HTR-8/SVneo (cell line): ENCODE data around the gene SLC5A10.
A peak's percentile ranks its signal among the peaks of the same experiment; 100 is the strongest.

Source experiments
- DNase-seq: peaks from one replicate; pipeline ENCODE4 v3.0.0; 2011; ENCODE audit warnings: low spot score, mixed read lengths; ENCODE audit not compliant: insufficient read length
- FAIRE-seq: peaks from 2 replicates; lab custom pipeline; 2011; peaks lifted over from hg19 to GRCh38; lab: Jason Lieb, UNC

Gene SLC5A10

DNA sequence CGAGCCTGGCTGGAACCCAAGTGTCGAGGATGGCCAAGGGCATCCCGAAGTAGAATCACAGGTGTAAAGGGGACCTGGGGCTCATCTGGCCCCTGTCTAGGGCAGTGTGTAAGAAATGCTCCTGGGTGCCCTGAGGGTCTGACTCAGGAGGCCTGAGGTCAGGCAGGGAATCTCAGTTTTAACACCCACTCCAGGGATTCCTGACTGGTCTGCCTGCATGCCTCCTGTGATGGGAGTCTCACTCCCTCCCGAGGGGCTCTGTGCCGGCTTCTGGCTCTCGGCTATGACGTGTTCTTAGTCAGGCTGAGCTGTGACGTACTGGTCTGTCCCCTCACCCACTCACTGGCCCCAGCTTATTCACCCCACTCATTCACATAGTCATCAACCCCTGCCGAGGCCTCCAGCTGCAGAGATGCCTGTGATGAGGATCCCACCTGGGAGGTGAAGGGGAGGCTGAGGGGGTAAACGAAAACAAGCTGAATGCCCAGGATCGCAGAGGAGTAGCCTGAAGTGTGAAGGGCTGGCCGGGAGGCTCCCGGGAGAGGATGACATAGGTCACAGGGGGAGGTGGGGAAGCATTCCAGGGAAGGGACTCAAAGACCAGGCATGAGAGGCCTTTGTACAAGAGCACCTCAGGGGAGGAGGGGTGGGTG, 28.8 kb downstream of the SLC5A10 start:
- peak; percentile 92 for FAIRE-seq

DNA sequence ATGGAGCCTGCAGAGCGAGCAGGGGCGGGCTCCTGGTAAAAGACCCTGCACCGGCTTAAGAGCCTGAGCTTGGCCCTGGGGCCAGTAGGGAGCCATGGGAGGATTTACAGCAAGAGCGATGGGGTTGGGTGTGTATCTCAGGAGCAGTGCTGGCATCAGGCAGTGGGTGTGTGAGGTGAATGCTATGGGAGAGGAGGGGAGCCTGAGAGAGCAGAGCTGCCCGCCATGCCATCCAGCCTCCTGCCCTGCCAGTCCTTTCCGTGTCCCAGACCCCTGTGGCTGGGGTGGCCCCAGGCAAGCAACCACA, 29.3 kb downstream of the SLC5A10 start:
- DNase-seq (no peak), FAIRE-seq (peak; percentile 49)

More for the DNA sequence above, 28.8 kb downstream of the SLC5A10 start:
- DNase-seq: no peak

DNA sequence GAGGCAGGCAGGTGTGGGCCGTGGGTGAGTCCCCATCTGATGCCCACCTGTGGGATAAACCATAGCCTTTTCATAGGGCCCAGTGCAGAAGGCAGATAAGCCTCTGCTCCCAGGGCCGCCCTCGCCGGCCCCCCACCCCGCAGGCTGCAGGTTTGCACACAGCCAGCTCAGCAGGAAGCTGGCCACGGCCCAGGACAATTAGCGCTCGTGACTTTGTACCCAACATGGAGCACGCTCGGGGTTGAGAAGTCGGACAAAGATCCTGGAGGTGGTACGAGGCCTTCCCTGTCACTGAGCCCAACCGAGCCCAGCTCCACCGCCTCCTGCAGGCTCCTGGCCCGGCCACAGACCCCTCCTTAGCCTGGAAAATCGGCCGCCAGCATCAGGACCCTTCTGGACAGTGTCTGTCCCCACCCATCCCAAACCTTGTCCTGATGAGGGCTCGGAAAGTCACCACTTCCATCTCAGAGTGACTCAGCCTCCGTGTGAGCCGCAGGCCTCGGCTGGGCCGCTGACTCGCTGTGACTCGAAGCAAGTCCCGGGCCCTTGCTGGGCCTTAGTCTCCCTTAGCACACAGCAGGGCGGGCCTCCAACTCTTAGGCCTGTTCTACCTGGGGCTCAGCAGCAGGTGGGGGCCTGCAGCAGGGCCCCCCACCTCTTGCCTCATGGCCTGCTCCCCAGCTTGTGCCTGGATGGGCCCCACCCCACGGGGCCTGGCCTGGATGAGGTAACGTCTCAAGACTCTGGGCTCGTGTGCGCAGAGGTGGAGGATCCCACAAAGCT, 29.9 kb downstream of the SLC5A10 start:
- FAIRE-seq (peak; percentile 97), DNase-seq (peak; percentile 85)

DNA sequence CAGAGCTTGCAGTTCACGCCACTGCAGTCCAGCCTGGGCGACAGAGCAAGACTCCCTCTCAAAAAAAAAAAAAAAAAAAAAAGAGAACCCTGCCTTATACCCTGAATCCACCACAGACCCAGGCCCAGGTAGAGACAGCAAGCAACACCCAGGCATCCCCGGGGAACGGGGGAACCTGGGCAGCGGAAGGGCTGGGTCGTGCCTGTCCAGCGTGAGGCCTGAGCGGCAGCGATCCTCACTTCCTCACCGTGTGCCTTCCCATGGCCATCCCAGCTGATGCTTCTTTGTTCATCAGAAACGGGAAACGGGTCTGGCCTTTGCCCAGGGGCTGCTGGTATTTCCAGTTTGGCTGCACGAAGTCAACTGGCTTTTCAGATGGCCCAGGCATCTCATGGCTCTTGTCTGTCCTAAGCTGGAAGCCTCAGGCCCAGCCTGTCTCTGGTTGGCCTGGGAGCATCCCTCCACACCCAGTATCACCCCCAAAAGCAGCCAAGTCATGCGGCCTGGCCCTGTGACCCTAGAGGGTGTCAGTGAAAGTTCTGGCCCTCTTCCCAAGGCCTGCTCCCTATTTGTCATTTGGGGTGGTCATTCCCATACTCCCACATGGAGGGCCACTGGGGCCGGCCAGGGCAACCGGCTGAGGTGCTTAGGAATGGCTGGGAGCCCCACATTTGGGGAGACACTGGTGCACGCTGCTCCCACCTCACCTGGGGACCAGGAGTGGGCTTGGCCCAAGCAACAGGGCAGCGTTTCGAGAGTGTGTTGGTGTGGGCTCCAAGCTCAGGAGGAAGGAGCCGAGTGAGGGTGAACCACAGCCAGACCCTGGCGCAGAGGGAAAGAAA, 32.5 kb downstream of the SLC5A10 start:
- DNase-seq (no peak), FAIRE-seq (no peak)

DNA sequence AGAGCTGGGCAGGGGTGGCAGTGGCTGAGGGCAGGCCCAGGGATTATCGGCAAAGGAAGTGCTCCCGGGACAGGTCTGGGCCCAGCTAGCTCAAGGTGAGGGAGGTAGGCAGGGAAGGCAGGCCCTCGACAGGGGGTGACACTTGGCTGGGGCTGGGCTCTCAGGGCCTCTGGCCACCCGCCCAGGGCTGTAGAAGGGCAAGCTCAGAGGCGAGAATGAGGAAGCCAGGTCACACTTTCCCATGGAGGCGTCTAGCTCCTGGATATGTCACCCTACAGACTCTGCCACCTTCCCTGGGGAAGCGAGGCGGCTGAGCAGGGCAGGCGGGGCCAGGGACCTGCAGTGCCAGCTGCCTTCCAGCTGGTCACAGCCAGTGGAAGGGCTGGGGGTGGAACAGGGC, 33.5 kb downstream of the SLC5A10 start:
- DNase-seq (no peak), FAIRE-seq (no peak)

DNA sequence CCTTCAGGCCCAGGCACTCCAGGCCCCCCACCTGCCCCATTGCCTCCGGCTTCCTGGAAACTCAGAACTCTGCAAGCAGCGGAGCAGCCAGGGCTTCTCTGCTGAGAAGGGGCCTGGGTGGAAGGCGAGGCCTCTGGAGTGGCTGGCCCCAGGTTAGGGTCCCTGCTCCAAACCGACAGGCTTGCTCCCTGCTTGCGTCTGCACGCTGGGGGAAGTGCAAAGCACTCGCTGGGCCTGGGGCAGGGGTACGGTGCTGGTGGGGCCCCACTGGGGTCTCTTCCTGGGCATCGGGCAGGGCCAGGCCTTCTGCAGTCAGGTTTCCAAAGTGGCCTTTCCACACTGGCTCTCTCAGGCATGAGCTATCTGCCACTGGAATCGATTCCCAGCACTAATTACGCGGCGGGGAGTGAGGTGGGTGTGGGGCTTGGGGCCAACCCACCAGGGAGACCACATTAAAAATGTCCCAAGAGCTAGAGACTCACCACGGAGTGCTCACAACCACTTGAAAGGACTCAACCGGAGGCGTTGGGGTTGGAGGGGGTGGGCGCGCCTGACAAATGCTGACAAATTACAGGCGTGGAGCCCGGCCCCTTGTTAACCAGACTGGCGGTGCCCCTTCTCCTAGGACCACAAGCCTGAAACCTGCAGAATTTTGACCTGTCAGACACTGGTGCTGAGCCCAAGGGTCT, 34.7 kb downstream of the SLC5A10 start:
- DNase-seq: no peak
- FAIRE-seq: no peak

DNA sequence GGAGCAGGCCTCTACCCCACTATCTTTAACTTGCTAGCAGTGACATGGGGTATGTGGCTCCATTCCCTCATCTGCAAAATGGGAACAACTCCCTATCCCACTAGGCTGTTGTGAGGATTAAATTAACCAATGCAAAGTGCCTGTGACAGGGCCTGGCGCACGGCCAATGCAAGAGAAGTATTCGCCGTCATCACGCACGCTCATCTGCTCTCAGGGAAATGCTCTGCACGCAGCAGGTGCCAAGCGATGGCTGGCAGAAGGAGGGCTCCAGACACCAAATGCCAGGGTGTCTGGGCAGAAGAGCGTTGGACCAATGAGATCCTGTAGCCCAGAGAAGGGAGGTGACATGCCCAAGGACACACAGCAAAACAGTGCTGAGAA, 35.3 kb downstream of the SLC5A10 start:
- FAIRE-seq (no peak), DNase-seq (no peak)

DNA sequence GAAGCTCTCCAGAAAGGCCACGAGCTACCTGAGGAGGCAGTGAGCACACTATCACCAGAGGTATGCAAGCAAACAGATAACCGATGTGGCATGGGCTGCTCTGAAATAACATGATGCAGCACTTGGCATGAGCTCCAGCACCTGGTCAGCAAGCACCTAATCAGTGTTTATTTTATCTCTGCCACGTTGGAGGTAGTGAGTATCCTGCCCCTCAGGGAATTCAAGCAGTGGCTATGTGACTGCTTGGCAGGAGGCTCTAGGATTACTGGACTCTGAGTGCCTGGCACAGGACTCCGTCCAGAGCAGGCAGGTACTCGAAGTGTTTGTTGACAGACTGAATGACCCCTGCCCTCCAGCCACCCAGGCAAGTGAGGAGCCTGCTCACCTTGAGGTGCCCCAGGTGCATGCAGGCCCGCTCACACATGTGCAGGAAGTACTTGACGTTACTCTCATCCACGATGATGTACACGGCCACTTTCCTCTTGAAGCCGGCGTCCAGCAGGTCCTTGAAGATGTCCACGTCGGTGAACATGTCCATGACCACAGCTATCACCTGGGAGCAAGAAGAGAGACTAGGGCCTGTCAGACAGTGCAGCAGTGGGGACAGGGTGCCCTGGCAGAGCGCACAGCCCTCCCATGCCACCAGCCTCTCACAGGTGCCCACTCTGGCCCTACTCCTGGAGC, 36.0 kb downstream of the SLC5A10 start:
- FAIRE-seq (peak; percentile 65), DNase-seq (no peak)

DNA sequence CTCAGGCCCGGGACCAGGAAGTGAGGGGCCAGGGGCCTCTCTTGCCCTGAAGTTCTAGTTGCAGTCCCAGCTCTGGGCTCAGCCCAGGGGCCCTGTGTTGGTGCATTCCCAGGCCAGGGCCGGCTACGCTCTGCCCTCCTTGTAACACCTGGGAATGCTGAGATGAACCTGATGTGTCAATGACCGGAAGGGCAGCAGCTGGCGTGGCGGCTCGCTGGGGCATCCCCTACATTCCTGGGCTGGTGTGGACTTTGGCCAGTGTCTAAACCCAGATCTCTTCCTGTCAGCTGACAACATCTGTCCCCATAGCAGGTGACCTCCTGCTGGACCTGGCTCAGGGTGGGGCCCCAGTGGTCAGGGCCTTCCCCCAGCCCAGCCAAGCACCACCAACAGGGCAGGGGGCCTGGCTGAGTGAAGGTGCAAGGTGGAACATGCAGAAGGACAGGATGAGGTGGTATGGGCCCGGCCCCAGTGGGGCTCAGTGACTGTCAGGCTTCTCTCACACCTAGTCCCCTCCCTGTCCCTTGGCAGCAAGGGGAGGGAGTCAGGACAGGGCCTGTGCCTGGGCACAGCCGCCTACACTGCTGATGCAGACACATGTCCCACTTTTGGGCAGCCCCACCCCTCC, 36.7 kb downstream of the SLC5A10 start:
- FAIRE-seq: no peak
- no peak for DNase-seq

DNA sequence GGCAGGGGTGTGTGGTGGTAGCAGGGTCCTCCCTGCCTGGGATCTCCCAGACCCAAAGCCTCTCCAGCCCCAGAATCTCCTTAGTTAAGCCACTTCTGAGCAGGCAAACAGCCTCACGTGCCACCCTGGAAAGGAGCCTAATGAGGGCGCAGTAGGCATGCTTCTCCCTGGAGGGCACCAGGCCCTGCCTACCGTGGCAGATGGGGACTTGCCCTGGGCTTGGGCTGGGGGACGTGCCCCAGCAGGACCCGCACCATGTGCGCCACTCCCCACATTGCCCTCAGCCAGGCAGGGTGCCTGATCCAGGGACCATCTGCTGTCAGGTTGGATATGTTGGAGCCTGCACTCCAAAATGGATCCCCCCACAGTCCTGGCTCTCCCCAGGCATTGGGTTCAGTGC, 38.4 kb downstream of the SLC5A10 start:
- no peak for FAIRE-seq
- no peak for DNase-seq

DNA sequence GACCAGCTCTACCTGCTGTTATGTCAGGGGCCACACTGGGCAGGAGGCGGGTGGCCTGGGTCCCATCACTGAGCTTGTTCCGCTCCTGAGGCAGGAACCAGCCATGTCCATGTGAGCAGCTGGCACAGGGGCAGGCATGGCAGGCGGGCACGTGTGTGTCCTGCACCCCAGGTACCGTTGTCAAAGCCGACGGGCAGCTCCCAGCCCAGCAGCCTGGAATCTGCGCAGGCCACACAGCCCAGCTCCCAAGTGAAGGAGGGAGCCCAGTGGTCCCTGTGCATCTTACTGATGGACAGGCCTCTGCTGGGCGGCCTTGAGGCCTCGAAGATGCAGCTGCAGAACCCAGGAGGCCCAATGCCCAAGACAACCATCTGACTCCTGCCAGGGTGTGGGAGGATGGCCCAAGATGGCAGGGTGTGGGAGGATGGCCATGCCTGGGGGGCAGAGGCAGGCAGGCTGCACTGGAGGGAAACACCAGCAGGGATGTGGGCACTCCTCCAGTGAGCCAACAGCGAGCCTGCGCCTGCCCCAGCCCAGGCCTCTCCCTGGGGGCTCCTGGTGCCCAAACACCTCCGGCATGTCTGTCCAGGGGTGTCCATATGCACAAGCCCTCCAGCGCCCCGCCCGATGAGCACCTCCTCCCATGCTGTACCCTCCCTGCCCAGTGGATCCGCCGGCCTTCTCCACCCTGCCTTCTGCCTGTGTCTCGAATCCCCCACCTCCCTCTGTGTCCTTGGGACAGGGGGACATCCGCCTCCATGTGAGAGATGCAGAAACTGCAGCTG, 39.8 kb downstream of the SLC5A10 start:
- DNase-seq (no peak), FAIRE-seq (peak; percentile 26)

DNA sequence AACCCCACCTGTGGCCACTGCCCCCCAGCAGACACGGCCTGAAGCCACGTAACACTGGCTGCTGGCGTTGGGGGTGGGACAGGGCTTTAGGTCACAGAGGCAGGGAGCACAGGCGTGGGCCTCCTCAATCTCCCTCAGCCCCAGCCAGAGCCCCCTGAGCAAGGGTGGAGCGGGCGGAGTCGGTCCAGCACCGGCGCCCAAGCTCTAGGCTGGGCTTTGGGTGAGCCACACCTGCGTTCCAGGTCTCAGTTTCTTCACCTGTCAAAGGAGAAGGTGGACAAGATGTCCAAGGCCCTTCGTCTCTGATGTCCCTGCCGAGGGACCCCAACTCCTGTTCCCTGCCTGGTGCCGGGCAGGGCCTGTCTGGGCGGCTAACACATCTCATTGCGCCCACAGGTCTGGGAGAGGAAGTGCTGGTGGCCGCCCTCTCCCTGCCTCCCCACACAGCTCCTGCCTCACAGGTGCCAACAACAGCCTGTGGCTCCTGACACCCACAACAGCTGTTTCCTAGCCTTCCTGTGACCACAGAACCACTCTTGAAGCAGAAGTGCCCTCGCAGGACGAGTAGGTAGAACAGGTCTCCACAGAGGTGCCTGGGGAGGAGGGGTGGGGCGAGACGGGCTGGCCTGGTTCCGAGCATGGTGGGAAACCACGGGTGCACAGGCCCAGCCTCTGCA, 40.6 kb downstream of the SLC5A10 start:
- DNase-seq (no peak), FAIRE-seq (no peak)

DNA sequence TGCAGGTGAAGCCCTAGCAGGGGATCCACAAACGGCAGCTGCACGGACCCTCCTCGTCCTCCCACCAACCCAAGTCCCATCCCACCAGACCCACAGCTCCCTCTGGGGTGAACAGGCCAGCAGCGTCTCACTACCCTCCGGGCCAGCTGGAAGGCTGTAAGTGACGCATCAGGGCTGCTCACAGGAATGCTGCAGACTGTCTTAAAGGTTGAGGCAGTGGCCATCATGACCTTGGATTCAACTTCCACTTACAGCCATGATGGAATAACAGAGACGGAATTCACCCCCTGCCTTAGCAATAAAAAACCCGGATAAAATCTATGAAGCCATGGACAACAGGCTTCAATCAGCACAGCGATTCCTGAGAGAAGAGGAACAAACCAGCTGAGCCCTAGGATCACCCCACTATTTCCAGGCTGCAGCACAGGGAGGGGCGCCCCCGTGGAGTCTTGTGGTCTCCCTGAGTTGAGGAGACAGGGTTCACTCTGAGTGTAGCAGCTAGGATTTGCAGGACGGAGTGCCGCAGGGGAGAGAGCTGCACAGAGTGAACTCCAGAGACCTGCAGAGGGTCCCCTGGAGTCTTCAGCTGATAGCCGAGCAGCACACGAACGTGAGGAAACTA, 42.1 kb downstream of the SLC5A10 start:
- no peak for DNase-seq
- FAIRE-seq: peak; percentile 88

DNA sequence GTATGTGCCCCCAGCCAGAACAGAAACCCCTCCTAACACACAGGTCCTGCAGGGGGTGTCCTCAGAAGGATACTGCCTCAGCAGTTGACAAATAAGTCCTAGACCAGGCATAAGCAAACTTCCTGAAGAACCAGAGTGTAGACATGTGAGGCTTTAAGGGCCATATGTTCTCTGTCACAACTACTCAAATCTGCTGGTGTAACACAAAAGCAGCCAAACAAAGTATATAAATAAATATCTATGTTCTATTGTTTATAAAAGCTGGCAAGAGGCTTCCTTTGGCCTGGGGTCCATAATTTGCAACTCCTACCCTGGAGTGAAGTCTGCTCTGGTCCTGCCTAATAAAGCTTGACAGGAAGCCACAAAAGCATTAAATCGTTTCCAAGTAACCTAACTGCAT, 42.7 kb downstream of the SLC5A10 start:
- no peak for DNase-seq
- no peak for FAIRE-seq

DNA sequence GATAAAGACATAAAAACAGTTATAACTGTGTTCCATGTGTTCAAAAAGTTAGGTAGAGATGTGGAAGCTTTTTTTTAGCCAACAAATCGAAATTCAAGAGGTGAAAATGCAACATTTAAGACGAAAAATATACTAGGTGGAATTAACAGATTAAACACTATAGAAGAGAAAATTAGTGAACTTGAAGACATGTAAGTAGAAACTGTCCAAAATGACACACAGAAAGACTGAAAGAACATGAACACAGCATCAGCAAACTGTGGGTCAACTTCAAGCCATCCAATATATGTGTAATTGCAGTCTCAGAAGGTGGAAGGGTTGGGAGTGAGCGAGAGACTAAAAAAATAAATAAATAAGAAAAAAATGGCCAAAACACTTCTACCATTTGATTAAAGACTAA, 43.3 kb downstream of the SLC5A10 start:
- DNase-seq (no peak), FAIRE-seq (no peak)

DNA sequence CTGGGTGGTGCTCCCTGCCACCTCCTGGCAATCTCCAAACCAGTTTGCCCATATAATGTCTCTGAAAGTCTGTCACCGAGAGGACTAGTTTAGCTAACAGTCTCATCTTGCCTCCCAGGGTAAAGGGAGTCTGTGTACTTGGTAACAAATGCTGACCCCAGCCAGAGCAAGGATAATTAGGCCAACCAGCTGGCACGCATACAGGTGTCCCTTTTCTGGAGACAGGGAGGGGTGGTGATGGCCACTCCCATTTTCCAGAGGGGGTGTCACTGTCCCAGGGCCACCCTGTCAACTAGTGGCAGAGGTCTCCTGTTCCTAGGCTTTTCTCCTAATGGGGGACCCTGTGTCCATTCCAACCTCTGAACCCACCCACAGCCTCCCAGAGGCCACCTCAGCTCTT, 44.5 kb downstream of the SLC5A10 start:
- DNase-seq: no peak
- peak; percentile 69 for FAIRE-seq

DNA sequence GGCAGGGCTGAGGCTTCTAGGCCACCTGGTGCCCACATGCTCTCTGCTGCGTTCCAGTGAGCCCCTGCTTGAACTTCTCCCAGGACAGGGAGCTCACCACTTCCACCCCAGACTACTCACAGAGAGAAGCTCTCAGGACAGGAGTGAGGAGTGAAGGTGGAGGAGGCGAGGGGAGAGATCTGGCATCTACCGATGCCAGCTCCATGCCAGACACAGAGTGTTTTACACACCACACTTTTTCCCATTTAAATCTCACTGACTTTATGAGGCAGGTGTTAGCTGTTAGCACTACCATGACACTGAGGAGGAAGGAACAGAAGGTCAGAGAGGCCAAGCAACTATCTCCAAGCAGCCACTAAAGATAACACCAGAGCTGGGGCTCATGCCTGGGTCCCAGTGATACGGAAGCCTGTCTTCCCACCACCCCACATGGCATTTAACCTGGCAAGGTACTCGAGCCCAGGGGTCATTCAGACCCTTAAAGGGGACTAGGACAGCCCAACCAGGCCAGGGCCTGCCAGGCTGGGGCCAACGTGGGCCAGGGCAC, 45.8 kb downstream of the SLC5A10 start:
- peak; percentile 60 for FAIRE-seq
- DNase-seq: no peak

DNA sequence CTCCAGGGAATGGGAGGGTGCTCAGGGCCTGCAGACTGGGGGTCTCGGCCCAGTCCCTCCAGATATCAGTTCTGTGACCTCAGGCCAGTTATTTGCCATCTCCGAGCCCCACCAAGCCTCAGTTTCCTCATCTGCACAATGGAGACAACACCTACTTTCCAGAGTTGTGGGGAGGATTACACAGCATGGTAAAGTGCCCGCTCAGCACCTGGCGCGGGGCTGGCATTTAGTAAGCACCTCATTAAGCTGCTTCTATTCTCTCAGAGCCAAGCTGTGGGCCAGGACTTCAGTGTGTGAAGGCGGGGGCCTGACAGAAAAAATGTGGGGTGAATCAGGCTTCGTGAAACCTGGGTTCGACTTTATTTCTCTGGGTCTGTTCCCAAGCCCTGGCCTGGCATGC, 47.4 kb downstream of the SLC5A10 start:
- no peak for DNase-seq
- FAIRE-seq: no peak
